Coronary artery (tissue), 2 donors: ENCODE measurements around the gene ABCA8.

ENCODE experiments used
- DNase-seq: peaks from one replicate; pipeline ENCODE4 v3.0.0-alpha.2; 2017; ENCODE audit warnings: low spot score
- H3K27ac ChIP-seq, 2 donors: fragments of 200-600 bp; sonication (generic); one replicate each; pipeline ENCODE4 v1.5.1; 2016 to 2019
- H3K4me3 ChIP-seq: fragments of 200-600 bp; sonication (generic); 2 replicates; pipeline ENCODE4 v1.5.1; 2016; ENCODE audit warnings: mild to moderate bottlenecking, moderate library complexity
- TF ChIP-seq, protein P1 (sequence below): fragments of 200-600 bp; sonication (generic); IDR thresholded peaks from one replicate; pipeline ENCODE4 v1.5.1; 2019; ENCODE audit warnings: antibody characterized with exemption

The ABCA8 gene

DNA sequence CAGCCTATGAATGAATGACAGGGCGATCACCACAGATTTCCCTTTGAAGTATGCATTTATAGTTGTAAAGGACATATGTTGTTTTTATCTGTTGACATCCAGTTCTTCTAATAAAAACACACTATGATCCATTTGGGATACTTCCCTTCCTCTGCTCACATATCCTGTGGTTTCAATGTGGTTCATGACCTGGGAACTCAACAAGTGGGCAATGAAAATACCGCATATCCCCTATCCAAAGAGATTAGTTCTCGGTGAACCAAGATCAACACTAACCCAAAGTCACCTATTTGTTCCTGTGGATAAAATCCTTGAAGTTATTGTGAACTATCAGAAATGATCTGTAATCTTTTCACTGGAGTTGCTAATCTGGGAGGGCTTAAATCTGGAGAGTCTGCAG is 16.0 kb downstream of the ABCA8 start:
- TF ChIP-seq, protein P1, sequence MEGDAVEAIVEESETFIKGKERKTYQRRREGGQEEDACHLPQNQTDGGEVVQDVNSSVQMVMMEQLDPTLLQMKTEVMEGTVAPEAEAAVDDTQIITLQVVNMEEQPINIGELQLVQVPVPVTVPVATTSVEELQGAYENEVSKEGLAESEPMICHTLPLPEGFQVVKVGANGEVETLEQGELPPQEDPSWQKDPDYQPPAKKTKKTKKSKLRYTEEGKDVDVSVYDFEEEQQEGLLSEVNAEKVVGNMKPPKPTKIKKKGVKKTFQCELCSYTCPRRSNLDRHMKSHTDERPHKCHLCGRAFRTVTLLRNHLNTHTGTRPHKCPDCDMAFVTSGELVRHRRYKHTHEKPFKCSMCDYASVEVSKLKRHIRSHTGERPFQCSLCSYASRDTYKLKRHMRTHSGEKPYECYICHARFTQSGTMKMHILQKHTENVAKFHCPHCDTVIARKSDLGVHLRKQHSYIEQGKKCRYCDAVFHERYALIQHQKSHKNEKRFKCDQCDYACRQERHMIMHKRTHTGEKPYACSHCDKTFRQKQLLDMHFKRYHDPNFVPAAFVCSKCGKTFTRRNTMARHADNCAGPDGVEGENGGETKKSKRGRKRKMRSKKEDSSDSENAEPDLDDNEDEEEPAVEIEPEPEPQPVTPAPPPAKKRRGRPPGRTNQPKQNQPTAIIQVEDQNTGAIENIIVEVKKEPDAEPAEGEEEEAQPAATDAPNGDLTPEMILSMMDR = no peak
- Histone ChIP-seq H3K27ac (no peak overlapping the region), H3K4me3 (no peak overlapping the region)
- DNase-seq = no peak

DNA sequence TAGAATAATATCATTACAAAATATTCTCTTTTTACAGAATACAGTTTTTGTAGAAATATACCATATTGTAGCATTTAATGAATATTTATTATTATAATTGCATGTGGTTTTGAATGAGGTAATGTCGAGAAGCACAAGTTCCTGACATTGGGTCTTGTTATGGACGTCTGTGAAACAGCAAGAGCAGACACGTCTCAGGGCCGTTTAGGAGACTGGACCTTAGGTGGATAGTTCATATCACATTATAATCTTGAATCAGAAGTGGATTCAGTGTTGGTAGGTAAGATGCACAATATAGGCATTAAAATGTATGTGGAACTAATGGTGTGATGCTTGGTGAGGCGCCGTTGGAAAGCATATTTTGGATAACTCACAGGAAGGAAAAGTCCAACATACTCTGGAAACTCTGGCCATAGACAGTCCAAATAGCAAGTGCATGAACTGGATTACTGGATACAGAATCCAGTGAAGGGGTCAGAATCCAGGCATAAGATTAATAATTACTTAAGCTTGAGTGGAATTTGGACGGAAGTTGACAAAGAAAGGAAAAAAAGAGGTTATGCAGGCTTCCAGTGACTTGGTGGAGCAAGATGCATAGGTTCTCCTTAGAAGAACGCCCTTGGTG is 17.2 kb downstream of the ABCA8 start:
- DNase-seq = no peak
- TF ChIP-seq, protein P1 = no peak
- H3K27ac ChIP-seq = no peak overlapping the region
- H3K4me3 ChIP-seq = no peak overlapping the region

DNA sequence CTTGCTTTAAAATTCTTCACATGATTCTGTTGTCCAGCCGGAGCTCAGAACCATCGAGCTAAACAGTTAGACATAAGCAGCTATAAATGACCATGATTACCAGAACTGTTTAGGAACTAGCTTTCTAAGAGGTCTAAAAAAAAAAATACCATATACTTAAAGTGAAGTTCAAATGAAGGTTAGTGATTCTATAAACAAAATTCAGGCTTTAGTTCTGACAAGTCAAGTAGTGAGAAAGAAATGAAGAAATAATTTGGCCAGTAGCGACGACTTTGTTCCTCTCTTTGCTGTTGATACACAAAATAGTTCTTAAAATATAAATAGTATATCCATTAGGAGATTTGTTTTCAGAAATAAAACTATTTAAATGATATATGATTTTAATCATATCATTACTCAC is 27.7 kb downstream of the ABCA8 start:
- no peak for DNase-seq
- TF ChIP-seq, protein P1 = no peak
- no peak overlapping the region for H3K27ac ChIP-seq
- no peak overlapping the region for H3K4me3 ChIP-seq

DNA sequence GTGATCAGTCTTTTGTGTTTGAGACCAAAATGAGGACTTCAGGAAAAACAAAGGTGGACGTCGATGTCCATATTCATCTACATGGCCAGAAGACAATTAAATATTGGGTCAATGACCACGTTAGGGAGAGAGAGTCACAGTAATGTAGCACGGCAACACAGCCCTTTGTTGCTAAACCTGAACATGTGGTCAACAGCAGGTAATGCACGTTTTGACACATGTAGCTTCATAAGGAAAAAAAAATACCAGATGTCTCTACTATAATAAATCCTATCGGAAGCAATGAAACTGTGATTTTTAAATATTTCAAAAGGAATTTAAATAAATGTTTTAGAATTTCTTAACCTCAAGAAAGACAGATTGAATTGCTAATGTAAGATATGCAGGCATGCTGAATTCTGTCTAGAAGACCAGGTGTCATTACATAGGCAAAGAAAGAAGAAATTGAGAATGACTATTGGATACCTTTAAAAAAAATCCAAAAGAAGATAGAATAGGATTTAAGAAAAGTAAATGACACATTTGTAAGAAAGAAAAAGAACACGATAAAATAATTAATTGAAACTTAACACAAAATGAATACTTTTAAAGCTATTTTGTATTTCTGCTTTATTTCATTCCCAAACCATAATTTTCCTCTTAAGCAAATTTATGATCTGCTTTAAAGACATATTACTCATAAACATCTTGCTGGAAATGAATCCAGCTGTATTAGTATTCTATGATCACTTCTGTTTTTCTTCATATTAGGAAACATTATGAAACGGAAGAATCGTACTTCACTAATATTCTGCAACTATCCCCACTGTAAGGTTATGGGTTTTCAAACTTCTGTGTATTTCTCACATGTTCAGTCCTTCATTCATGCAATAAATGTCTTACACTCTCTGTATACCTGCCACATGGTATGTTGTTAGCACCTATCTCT is 30.1 kb downstream of the ABCA8 start:
- no peak for DNase-seq
- Histone ChIP-seq H3K4me3 (no peak overlapping the region), H3K27ac (no peak overlapping the region)
- TF ChIP-seq, protein P1 = no peak

DNA sequence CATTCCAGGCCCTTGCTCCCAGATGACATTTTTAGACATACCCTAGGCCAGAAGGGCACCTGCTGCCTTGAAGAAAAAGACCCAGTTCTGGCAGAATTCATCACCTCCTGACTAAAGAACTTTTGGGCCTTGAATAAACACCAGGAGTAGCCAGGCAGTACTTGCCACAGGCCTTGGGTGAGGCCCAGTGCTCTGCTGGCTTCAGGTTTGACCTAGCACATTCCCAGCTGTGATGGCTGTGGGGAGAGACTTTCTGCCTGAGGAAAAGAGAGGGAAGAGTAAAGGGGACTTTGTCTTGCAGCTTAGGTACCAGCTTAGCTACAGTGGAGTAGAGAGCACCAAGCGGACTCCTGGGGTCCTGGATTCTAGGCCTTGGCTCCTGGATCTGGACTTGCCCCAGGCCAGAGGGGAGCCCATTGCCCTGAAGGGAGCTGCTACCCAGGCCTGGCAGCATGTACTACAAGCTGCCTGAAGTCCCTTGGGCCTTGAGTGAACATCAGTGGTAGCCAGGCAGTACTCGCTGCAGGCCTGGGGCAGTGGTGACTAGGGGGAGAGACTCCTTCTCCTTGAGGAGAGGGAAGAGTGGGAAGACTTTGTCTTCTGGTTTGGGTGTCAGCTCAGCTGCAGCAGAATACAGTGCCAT is 44.3 kb downstream of the ABCA8 start:
- H3K27ac ChIP-seq = peak overlapping the region; percentile 51 to 84
- DNase-seq = no peak
- H3K4me3 ChIP-seq = no peak overlapping the region
- TF ChIP-seq, protein P1 = no peak

DNA sequence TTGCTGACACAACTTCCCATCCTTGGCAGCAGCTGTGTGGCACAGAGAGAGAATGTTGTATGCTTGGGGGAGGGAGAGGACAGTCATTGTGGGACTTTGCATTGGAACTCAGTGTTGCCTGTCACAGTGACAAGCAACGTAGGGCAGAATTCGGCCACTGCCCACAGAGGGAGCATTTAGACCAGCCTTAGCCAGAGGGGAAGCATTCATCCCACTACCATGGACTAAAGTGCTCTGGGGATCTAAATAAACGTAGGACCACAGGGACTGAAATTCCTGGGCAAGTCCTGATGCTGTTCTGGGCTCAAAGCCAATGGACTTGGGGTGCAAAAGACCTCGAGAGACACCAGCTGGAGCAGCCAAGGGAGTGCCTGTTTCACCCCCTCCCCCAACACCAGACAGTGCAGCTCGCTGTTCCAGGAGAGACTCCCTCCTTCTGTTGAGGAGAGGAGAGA is 44.9 kb downstream of the ABCA8 start:
- TF ChIP-seq, protein P1 = no peak
- Histone ChIP-seq H3K4me3 (no peak overlapping the region), H3K27ac (peak overlapping the region; percentile 51 to 84)
- no peak for DNase-seq
